ENCODE results near the gene AP5Z1.
"Not testable (repeated sequence)": the region's sequence is repeated elsewhere in the genome, so short reads cannot be mapped to it uniquely, and the experiment has no call there.

Gene AP5Z1

GRCh38 chr7:4802577-4802976 is 27.2 kb downstream of the AP5Z1 start:
- DNase-seq (ENCODE audit: low read depth), result not testable (repeated sequence)

- DNase-seq (ENCODE audit: low read depth), result no peak
These were observed 28.2 kb downstream of the AP5Z1 start for GRCh38 chr7:4803397-4804241.

GRCh38 chr7:4805110-4805983 is 29.9 kb downstream of the AP5Z1 start:
- no peak for DNase-seq (ENCODE audit: low read depth)

- no peak for DNase-seq (ENCODE audit: low read depth)
These were observed 30.5 kb downstream of the AP5Z1 start for GRCh38 chr7:4805984-4806300.

GRCh38 chr7:4806983-4807597 is 31.7 kb downstream of the AP5Z1 start:
- DNase-seq (ENCODE audit: low read depth), result no peak

GRCh38 chr7:4807598-4808016 is 32.2 kb downstream of the AP5Z1 start:
- DNase-seq (ENCODE audit: low read depth), result no peak

GRCh38 chr7:4808026-4808425 is 32.6 kb downstream of the AP5Z1 start:
- no peak for DNase-seq (ENCODE audit: low read depth)

- no peak for DNase-seq (ENCODE audit: low read depth)
These were observed 33.1 kb downstream of the AP5Z1 start for GRCh38 chr7:4808565-4808964.

- DNase-seq (ENCODE audit: low read depth), result no peak
These were observed 33.7 kb downstream of the AP5Z1 start for GRCh38 chr7:4809091-4809591.

GRCh38 chr7:4809666-4810065 is 34.2 kb downstream of the AP5Z1 start:
- DNase-seq (ENCODE audit: low read depth), result no peak

GRCh38 chr7:4814433-4814832 is 39.0 kb downstream of the AP5Z1 start:
- DNase-seq (ENCODE audit: low read depth), result no peak

- no peak for DNase-seq (ENCODE audit: low read depth)
These were observed 39.7 kb downstream of the AP5Z1 start for GRCh38 chr7:4815121-4815520.

GRCh38 chr7:4815609-4816418 is 40.4 kb downstream of the AP5Z1 start:
- DNase-seq (ENCODE audit: low read depth), result no peak

- no peak for DNase-seq (ENCODE audit: low read depth)
These were observed 41.1 kb downstream of the AP5Z1 start for GRCh38 chr7:4816419-4817080.

GRCh38 chr7:4817178-4817901 is 41.9 kb downstream of the AP5Z1 start:
- DNase-seq (ENCODE audit: low read depth), result no peak

- no peak for DNase-seq (ENCODE audit: low read depth)
These were observed 42.8 kb downstream of the AP5Z1 start for GRCh38 chr7:4818000-4818794.

- DNase-seq (ENCODE audit: low read depth), result no peak
These were observed 44.4 kb downstream of the AP5Z1 start for GRCh38 chr7:4819560-4820404.

GRCh38 chr7:4820405-4820966 is 45.1 kb downstream of the AP5Z1 start:
- no peak for DNase-seq (ENCODE audit: low read depth)

All from fibroblast of gingiva (primary cell).